Measurements from ENCODE around the gene SUCLG1. TPM values are rescaled to one million over a fixed set of nuclear protein-coding genes. Genes with fewer than 3 reads are reported as not detected.

SUCLG1 gene
- total RNA-seq, 1 donor from 2014 or later = 58.9 TPM

- no peaks in the 10 kb centered on the region for H3K9me3 ChIP-seq
- H3K27ac ChIP-seq = no peak overlapping the region
- no peak overlapping the region for H3K4me3 ChIP-seq
- no peak for ATAC-seq
- no peaks in the 10 kb centered on the region for H3K4me1 ChIP-seq
- H3K27me3 ChIP-seq (ENCODE audit: low read depth) = peaks cover 5% of the 10 kb centered on the region
- no peak for DNase-seq
- intact Hi-C loops (cut with DNase I) = no loop called here
- no peaks in the 10 kb centered on the region for H3K36me3 ChIP-seq
- no peak for TF ChIP-seq CTCF (IDR thresholded peaks at IDR 0.05)
Observed at GRCh38 chr2:84386336-84387040, 72.6 kb downstream of the SUCLG1 start.

- H3K9me3 ChIP-seq = no peaks in the 10 kb centered on the region
- intact Hi-C loops (cut with DNase I) = no loop called here
- peaks cover 5% of the 10 kb centered on the region for H3K27me3 ChIP-seq (ENCODE audit: low read depth)
- no peak for TF ChIP-seq CTCF (IDR thresholded peaks at IDR 0.05)
- no peaks in the 10 kb centered on the region for H3K4me1 ChIP-seq
- no peak overlapping the region for H3K4me3 ChIP-seq
- H3K36me3 ChIP-seq = no peaks in the 10 kb centered on the region
- no peak overlapping the region for H3K27ac ChIP-seq
- ATAC-seq (no peak), DNase-seq (no peak)
Observed at GRCh38 chr2:84383271-84383670, 75.8 kb downstream of the SUCLG1 start.

GRCh38 chr2:84380875-84381274 lies 78.2 kb downstream of the SUCLG1 start:
- peaks cover 5% of the 10 kb centered on the region for H3K27me3 ChIP-seq (ENCODE audit: low read depth)
- TF ChIP-seq CTCF (IDR thresholded peaks at IDR 0.05) = no peak
- H3K4me1 ChIP-seq = no peaks in the 10 kb centered on the region
- intact Hi-C loops (cut with DNase I) = no loop called here
- ATAC-seq = no peak
- no peaks in the 10 kb centered on the region for H3K36me3 ChIP-seq
- no peak overlapping the region for H3K27ac ChIP-seq
- H3K4me3 ChIP-seq = no peak overlapping the region
- no peaks in the 10 kb centered on the region for H3K9me3 ChIP-seq
- DNase-seq = no peak

GRCh38 chr2:84378960-84379359 lies 80.1 kb downstream of the SUCLG1 start:
- intact Hi-C loops (cut with DNase I) = no loop called here
- TF ChIP-seq CTCF (IDR thresholded peaks at IDR 0.05) = no peak
- H3K4me3 ChIP-seq = no peak overlapping the region

GRCh38 chr2:84375020-84375419 lies 84.1 kb downstream of the SUCLG1 start:
- intact Hi-C loops (cut with DNase I) = no loop called here

More at GRCh38 chr2:84378960-84379359, 80.1 kb downstream of the SUCLG1 start:
- Histone ChIP-seq H3K4me1 (no peaks in the 10 kb centered on the region), H3K27ac (no peak overlapping the region), H3K36me3 (no peaks in the 10 kb centered on the region), H3K27me3 (ENCODE audit: low read depth) (no peaks in the 10 kb centered on the region), H3K9me3 (no peaks in the 10 kb centered on the region)
- no peak for ATAC-seq
- DNase-seq = no peak

More at GRCh38 chr2:84375020-84375419, 84.1 kb downstream of the SUCLG1 start:
- ATAC-seq (no peak), DNase-seq (no peak)
- Histone ChIP-seq H3K4me1 (no peaks in the 10 kb centered on the region), H3K4me3 (no peak overlapping the region), H3K27me3 (ENCODE audit: low read depth) (no peaks in the 10 kb centered on the region), H3K27ac (no peak overlapping the region), H3K36me3 (no peaks in the 10 kb centered on the region), H3K9me3 (no peaks in the 10 kb centered on the region)
- no peak for TF ChIP-seq CTCF (IDR thresholded peaks at IDR 0.05)

All from lower lobe of right lung (tissue), 2 donors.